Measurements from ENCODE around the gene TSR3. TPM values are rescaled to one million over a fixed set of nuclear protein-coding genes. Genes with fewer than 3 reads are reported as not detected.

Gene TSR3
- total and polyA plus RNA-seq, 2 experiments from 2014 or later = 119 to 173 TPM

GRCh38 chr16:1362807-1363206, 11.1 kb upstream of the TSR3 start:
- no peak overlapping the region for H3K27ac ChIP-seq
- no peaks in the 10 kb centered on the region for H3K9me3 ChIP-seq (ENCODE audit: low read depth)
- no peaks in the 10 kb centered on the region for H3K4me1 ChIP-seq (ENCODE audit: low read depth)
- peaks cover 25% of the 10 kb centered on the region for H3K36me3 ChIP-seq
- DNase-seq (ENCODE audit: low read depth in 1 of 2, low spot score in 1 of 2) = no peak
- H3K4me3 ChIP-seq = no peak overlapping the region
- TF ChIP-seq CTCF (IDR thresholded peaks at IDR 0.05; ENCODE audit: low read depth, low read length) = no peak
- no peaks in the 10 kb centered on the region for H3K27me3 ChIP-seq

GRCh38 chr16:1361685-1362360, 10.1 kb upstream of the TSR3 start:
- no peak overlapping the region for H3K4me3 ChIP-seq
- no peak overlapping the region for H3K27ac ChIP-seq
- no peaks in the 10 kb centered on the region for H3K27me3 ChIP-seq
- no peak for TF ChIP-seq CTCF (IDR thresholded peaks at IDR 0.05; ENCODE audit: low read depth, low read length)
- no peaks in the 10 kb centered on the region for H3K4me1 ChIP-seq (ENCODE audit: low read depth)
- H3K36me3 ChIP-seq = peaks cover 25% of the 10 kb centered on the region
- no peak for DNase-seq (ENCODE audit: low read depth in 1 of 2, low spot score in 1 of 2)
- H3K9me3 ChIP-seq (ENCODE audit: low read depth) = no peaks in the 10 kb centered on the region

GRCh38 chr16:1357906-1358566, 6.4 kb upstream of the TSR3 start:
- Histone ChIP-seq H3K36me3 (peaks cover 7% of the 10 kb centered on the region), H3K27ac (no peak overlapping the region), H3K4me3 (no peak overlapping the region), H3K4me1 (ENCODE audit: low read depth) (no peaks in the 10 kb centered on the region), H3K27me3 (no peaks in the 10 kb centered on the region), H3K9me3 (ENCODE audit: low read depth) (no peaks in the 10 kb centered on the region)
- TF ChIP-seq CTCF (IDR thresholded peaks at IDR 0.05; ENCODE audit: low read depth, low read length) = no peak
- no peak for DNase-seq (ENCODE audit: low read depth in 1 of 2, low spot score in 1 of 2)

- H3K4me1 ChIP-seq (ENCODE audit: low read depth) = peaks cover 6% of the 10 kb centered on the region
- no peaks in the 10 kb centered on the region for H3K27me3 ChIP-seq
- no peak overlapping the region for H3K4me3 ChIP-seq
- DNase-seq (ENCODE audit: low read depth in 1 of 2, low spot score in 1 of 2) = no peak
- no peak overlapping the region for H3K27ac ChIP-seq
- H3K36me3 ChIP-seq = no peaks in the 10 kb centered on the region
- no peaks in the 10 kb centered on the region for H3K9me3 ChIP-seq (ENCODE audit: low read depth)
- TF ChIP-seq CTCF (IDR thresholded peaks at IDR 0.05; ENCODE audit: low read depth, low read length) = no peak
These were observed 4.6 kb upstream of the TSR3 start for GRCh38 chr16:1356061-1356900.

GRCh38 chr16:1355591-1355990, 3.9 kb upstream of the TSR3 start:
- Histone ChIP-seq H3K27me3 (no peaks in the 10 kb centered on the region), H3K9me3 (ENCODE audit: low read depth) (no peaks in the 10 kb centered on the region), H3K27ac (no peak overlapping the region), H3K4me1 (ENCODE audit: low read depth) (peaks cover 6% of the 10 kb centered on the region), H3K36me3 (no peaks in the 10 kb centered on the region), H3K4me3 (no peak overlapping the region)
- no peak for TF ChIP-seq CTCF (IDR thresholded peaks at IDR 0.05; ENCODE audit: low read depth, low read length)
- no peak for DNase-seq (ENCODE audit: low read depth in 1 of 2, low spot score in 1 of 2)
